SU-DHL-6 (cell line): ENCODE data around the gene COL18A1.

Source experiments
- H2AFZ ChIP-seq: fragments of 200-600 bp; sonication (generic); 2 replicates; pipeline ENCODE4 v1.6.1; 2014; ENCODE audit warnings: low read depth, mild to moderate bottlenecking, moderate library complexity, mixed read lengths, antibody characterized with exemption, low read length; ENCODE audit not compliant: severe bottlenecking
- H3F3A ChIP-seq: fragments of 200-600 bp; shearing (Covaris generic); 2 replicates; pipeline ENCODE4 v1.6.0; 2016; ENCODE audit warnings: antibody characterized with exemption, mild to moderate bottlenecking; ENCODE audit not compliant: insufficient read depth
- H3K27ac ChIP-seq: fragments of 200-600 bp; sonication (generic); 2 replicates; pipeline ENCODE4 v1.5.1; 2016; ENCODE audit warnings: low read depth, mild to moderate bottlenecking, low read length, moderate library complexity, mixed read lengths
- H3K27me3 ChIP-seq: fragments of 200-600 bp; sonication (generic), shearing (Covaris generic); 2 replicates; pipeline ENCODE4 v1.6.0; 2014; ENCODE audit warnings: mild to moderate bottlenecking, low read length
- H3K36me3 ChIP-seq: fragments of 200-600 bp; sonication (generic); 2 replicates; pipeline ENCODE4 v1.6.1; 2014; ENCODE audit warnings: mild to moderate bottlenecking, low read length, mixed read lengths
- H3K4me2 ChIP-seq: fragments of 300-600, 200-600 bp; shearing (Covaris generic), sonication (generic); 2 replicates; pipeline ENCODE4 v1.6.0; 2014; ENCODE audit warnings: low read length, low read depth, mild to moderate bottlenecking; ENCODE audit not compliant: poor library complexity, severe bottlenecking
- H3K4me3 ChIP-seq: fragments of 200-600 bp; sonication (generic); 2 replicates; pipeline ENCODE4 v1.5.1; 2014; ENCODE audit warnings: antibody characterized with exemption, low read length, mild to moderate bottlenecking, mixed read lengths; ENCODE audit not compliant: insufficient read depth, poor library complexity, severe bottlenecking
- H3K79me2 ChIP-seq: fragments of 200-600 bp; sonication (generic); 2 replicates; pipeline ENCODE4 v1.6.1; 2014; ENCODE audit warnings: mild to moderate bottlenecking, low read length, moderate library complexity; ENCODE audit not compliant: insufficient read depth
- H3K9ac ChIP-seq: fragments of 200-600 bp; sonication (generic); 2 replicates; pipeline ENCODE4 v1.7.0; 2014; ENCODE audit warnings: mild to moderate bottlenecking, low read length
- H3K9me2 ChIP-seq: fragments of 200-600 bp; sonication (generic); replicated peaks from 2 replicates; pipeline ENCODE4 v1.6.1; 2014; ENCODE audit warnings: low read length; ENCODE audit not compliant: insufficient read depth
- H3K9me3 ChIP-seq: fragments of 200-600 bp; sonication (generic); 2 replicates; pipeline ENCODE4 v1.6.1; 2014; ENCODE audit warnings: low read length, mixed read lengths; ENCODE audit not compliant: insufficient read depth
- H4K20me1 ChIP-seq: fragments of 200-600 bp; sonication (generic); 2 replicates; pipeline ENCODE4 v1.6.1; 2014; ENCODE audit warnings: low read depth, mild to moderate bottlenecking, antibody characterized with exemption, low read length, moderate library complexity, mixed read lengths
- EZH2phosphoT487 ChIP-seq: fragments of 200-600 bp; sonication (generic), shearing (Covaris generic); conservative IDR thresholded peaks from 2 replicates; pipeline ENCODE4 v1.6.1; 2018; ENCODE audit warnings: mild to moderate bottlenecking, antibody characterized with exemption, low read length, moderate library complexity, mixed read lengths
- TF ChIP-seq, protein P1 (sequence below): fragments of 200-600 bp; sonication (generic); IDR thresholded peaks from one replicate; pipeline ENCODE4 v1.5.1; 2017; ENCODE audit warnings: antibody characterized with exemption, mild to moderate bottlenecking, low read length, moderate library complexity; ENCODE audit not compliant: insufficient read depth, poor library complexity, severe bottlenecking

The COL18A1 gene

DNA sequence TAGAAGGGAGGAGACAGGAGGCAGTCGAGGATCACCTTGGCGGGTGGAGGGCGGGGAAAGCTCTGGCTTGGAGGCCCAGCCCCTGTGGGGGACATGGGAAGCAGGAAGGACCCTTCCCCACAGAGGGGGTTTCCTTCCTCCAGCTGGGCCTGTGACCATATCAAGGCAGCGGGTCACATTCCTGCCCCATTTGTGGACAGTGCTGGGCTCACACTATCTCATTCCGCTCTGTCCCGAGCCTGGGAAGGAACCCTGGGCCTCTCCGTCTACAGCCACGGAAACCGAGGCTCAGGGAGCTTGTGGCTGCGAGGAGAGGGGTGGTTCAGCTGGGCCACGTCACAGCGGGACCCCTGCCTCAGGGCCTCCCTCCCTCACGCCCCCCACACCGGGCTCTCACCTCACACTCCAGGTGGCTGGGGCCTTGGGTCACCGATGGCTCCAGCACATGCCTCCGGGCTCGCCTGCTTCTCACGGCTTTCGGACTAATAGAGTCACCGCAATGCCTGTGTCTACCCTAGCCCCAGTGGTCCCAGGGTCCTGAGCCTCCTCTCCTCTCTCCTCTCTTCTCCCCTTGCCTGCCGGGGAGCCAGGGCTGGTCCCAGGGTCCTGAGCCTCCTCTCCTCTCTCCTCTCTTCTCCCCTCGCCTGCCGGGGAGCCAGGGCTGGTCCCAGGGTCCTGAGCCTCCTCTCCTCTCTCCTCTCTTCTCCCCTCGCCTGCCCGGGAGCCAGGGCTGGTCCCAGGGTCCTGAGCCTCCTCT lies 80.9 kb downstream of the COL18A1 start:
- Histone ChIP-seq H3K9me2 (no peaks in the 10 kb centered on the region), H3F3A (no peaks in the 10 kb centered on the region), H3K9ac (no peak overlapping the region), H4K20me1 (no peaks in the 10 kb centered on the region), H2AFZ (no peak overlapping the region), H3K27ac (no peak overlapping the region), H3K9me3 (no peaks in the 10 kb centered on the region), H3K4me3 (no peak overlapping the region), H3K79me2 (no peaks in the 10 kb centered on the region), H3K4me2 (no peak overlapping the region), H3K27me3 (no peaks in the 10 kb centered on the region), H3K36me3 (no peaks in the 10 kb centered on the region)
- TF ChIP-seq, protein P1, sequence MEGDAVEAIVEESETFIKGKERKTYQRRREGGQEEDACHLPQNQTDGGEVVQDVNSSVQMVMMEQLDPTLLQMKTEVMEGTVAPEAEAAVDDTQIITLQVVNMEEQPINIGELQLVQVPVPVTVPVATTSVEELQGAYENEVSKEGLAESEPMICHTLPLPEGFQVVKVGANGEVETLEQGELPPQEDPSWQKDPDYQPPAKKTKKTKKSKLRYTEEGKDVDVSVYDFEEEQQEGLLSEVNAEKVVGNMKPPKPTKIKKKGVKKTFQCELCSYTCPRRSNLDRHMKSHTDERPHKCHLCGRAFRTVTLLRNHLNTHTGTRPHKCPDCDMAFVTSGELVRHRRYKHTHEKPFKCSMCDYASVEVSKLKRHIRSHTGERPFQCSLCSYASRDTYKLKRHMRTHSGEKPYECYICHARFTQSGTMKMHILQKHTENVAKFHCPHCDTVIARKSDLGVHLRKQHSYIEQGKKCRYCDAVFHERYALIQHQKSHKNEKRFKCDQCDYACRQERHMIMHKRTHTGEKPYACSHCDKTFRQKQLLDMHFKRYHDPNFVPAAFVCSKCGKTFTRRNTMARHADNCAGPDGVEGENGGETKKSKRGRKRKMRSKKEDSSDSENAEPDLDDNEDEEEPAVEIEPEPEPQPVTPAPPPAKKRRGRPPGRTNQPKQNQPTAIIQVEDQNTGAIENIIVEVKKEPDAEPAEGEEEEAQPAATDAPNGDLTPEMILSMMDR: no peak
- TF ChIP-seq EZH2phosphoT487: no peak

DNA sequence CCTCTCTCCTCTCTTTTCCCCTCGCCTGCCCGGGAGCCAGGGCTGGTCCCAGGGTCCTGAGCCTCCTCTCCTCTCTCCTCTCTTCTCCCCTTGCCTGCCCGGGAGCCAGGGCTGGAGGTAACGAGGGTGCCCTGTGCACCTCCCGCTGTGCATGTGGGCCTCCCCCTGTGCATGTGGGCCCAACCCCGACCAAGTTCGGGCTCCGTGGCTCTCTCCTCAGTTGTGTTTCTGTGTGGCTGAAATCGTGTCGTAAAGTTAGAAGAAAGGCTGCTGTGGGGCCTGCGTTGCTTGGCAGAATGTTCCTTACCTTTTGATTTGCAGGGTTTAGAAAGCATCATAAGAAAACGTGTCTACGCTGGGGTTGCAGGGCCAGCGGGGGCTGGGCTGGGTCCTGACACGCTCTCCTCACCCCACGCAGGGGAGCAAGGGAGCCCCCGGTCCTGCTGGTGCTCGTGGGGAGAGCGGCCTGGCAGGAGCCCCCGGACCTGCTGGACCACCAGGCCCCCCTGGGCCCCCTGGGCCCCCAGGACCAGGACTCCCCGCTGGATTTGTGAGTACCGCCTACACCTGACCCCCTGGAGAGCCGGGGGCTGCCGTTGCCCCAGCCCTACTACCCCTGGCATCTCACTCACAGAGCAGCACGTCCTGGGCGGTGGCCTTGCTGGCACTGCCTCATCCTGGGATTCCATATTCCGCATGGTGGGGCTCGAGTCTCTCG lies 81.6 kb downstream of the COL18A1 start:
- H3K9ac ChIP-seq: no peak overlapping the region
- no peaks in the 10 kb centered on the region for H3K9me3 ChIP-seq
- H3K9me2 ChIP-seq: no peaks in the 10 kb centered on the region
- H3F3A ChIP-seq: no peaks in the 10 kb centered on the region
- H3K27ac ChIP-seq: no peak overlapping the region
- H3K27me3 ChIP-seq: no peaks in the 10 kb centered on the region
- no peak overlapping the region for H3K4me3 ChIP-seq
- no peak overlapping the region for H2AFZ ChIP-seq
- H3K36me3 ChIP-seq: no peaks in the 10 kb centered on the region
- no peak for TF ChIP-seq EZH2phosphoT487
- TF ChIP-seq, protein P1: no peak
- H4K20me1 ChIP-seq: no peaks in the 10 kb centered on the region
- H3K4me2 ChIP-seq: no peak overlapping the region
- H3K79me2 ChIP-seq: no peaks in the 10 kb centered on the region

DNA sequence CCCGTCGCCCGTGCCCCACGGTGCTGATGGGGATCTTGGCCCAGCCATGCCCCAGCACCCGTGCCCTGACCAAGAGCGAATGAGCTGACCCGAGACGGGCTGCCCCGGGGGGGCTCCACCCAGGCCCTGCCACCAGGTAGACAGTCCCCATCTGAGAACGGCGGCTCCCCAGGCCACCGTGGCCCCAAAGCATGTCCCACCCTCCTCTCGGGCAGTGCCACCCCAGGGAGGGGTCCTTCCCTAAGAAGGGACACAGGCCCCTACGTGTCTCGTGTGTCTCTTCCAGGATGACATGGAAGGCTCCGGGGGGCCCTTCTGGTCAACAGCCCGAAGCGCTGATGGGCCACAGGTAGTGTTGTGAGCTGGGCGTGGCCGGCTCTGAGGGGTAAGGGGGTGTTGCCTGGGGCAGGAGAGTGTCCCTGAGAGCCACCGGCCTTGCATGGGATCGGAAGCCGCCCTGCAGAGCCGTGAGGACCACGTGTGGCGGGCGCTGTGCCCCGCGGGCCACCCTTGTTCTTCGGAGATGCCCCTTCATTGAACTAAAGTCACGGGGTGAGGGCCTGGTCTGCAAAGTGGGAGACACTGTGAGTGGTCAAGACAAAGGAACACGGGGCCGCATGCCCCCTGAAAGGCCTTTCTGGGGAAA lies 82.3 kb downstream of the COL18A1 start:
- Histone ChIP-seq H3K4me2 (no peak overlapping the region), H3K27me3 (no peaks in the 10 kb centered on the region), H2AFZ (no peak overlapping the region)

More for the DNA sequence above, 82.3 kb downstream of the COL18A1 start:
- Histone ChIP-seq H3K9ac (no peak overlapping the region), H3K4me3 (no peak overlapping the region), H3K9me3 (no peaks in the 10 kb centered on the region), H3K36me3 (no peaks in the 10 kb centered on the region), H3K79me2 (no peaks in the 10 kb centered on the region), H3F3A (no peaks in the 10 kb centered on the region), H3K27ac (no peak overlapping the region), H3K9me2 (no peaks in the 10 kb centered on the region), H4K20me1 (no peaks in the 10 kb centered on the region)
- TF ChIP-seq, protein P1: no peak
- no peak for TF ChIP-seq EZH2phosphoT487
